ENCODE measurements around the gene GPAT3. TPM values are rescaled to one million over a fixed set of nuclear protein-coding genes. Genes with fewer than 3 reads are reported as not detected.
"Not testable (repeated sequence)": the region's sequence is repeated elsewhere in the genome, so short reads cannot be mapped to it uniquely, and the experiment has no call there.

GPAT3 gene
- total RNA-seq, 1 donor from 2014 or later, result 6.7 TPM

- DNase-seq (ENCODE audit: low read depth), result peak; percentile 21
Observed at GRCh38 chr4:83603129-83603528, 67.2 kb downstream of the GPAT3 start.

- DNase-seq (ENCODE audit: low read depth), result no peak
Observed at GRCh38 chr4:83604321-83604720, 68.4 kb downstream of the GPAT3 start.

GRCh38 chr4:83605210-83605609, 69.3 kb downstream of the GPAT3 start:
- peak; percentile 71 for DNase-seq (ENCODE audit: low read depth)

- DNase-seq (ENCODE audit: low read depth), result peak; percentile 87
Observed at GRCh38 chr4:83605744-83606172, 69.8 kb downstream of the GPAT3 start.

GRCh38 chr4:83606460-83606859, 70.6 kb downstream of the GPAT3 start:
- peak; percentile 15 for DNase-seq (ENCODE audit: low read depth)

GRCh38 chr4:83606898-83607297, 71.0 kb downstream of the GPAT3 start:
- DNase-seq (ENCODE audit: low read depth), result peak; percentile 89

- no peak for DNase-seq (ENCODE audit: low read depth)
Observed at GRCh38 chr4:83609365-83609764, 73.5 kb downstream of the GPAT3 start.

- no peak for DNase-seq (ENCODE audit: low read depth)
Observed at GRCh38 chr4:83610729-83611128, 74.8 kb downstream of the GPAT3 start.

- no peak for DNase-seq (ENCODE audit: low read depth)
Observed at GRCh38 chr4:83613023-83613422, 77.1 kb downstream of the GPAT3 start.

GRCh38 chr4:83613994-83614393, 78.1 kb downstream of the GPAT3 start:
- no peak for DNase-seq (ENCODE audit: low read depth)

GRCh38 chr4:83616252-83616651, 80.3 kb downstream of the GPAT3 start:
- DNase-seq (ENCODE audit: low read depth), result no peak

GRCh38 chr4:83617371-83618035, 81.6 kb downstream of the GPAT3 start:
- no peak for DNase-seq (ENCODE audit: low read depth)

- peak; percentile 95 for DNase-seq (ENCODE audit: low read depth)
Observed at GRCh38 chr4:83618431-83618830, 82.5 kb downstream of the GPAT3 start.

- peak; percentile 75 for DNase-seq (ENCODE audit: low read depth)
Observed at GRCh38 chr4:83618991-83619645, 83.2 kb downstream of the GPAT3 start.

GRCh38 chr4:83622127-83622526, 86.2 kb downstream of the GPAT3 start:
- DNase-seq (ENCODE audit: low read depth), result not testable (repeated sequence)

GRCh38 chr4:83625821-83626220, 89.9 kb downstream of the GPAT3 start:
- no peak for DNase-seq (ENCODE audit: low read depth)

- DNase-seq (ENCODE audit: low read depth), result no peak
Observed at GRCh38 chr4:83626245-83626836, 90.4 kb downstream of the GPAT3 start.

- DNase-seq (ENCODE audit: low read depth), result peak; percentile 79
Observed at GRCh38 chr4:83629945-83630721, 94.2 kb downstream of the GPAT3 start.

- DNase-seq (ENCODE audit: low read depth), result no peak
Observed at GRCh38 chr4:83631066-83631465, 95.2 kb downstream of the GPAT3 start.

GRCh38 chr4:83636930-83637329, 101.0 kb downstream of the GPAT3 start:
- DNase-seq (ENCODE audit: low read depth), result no peak

GRCh38 chr4:83639849-83640493, 104.1 kb downstream of the GPAT3 start:
- DNase-seq (ENCODE audit: low read depth), result peak; percentile 76

GRCh38 chr4:83643036-83643435, 107.1 kb downstream of the GPAT3 start:
- DNase-seq (ENCODE audit: low read depth), result no peak

Measured in renal cortical epithelial cell (primary cell).